ENCODE results near the gene WDR1.

The WDR1 gene

DNA sequence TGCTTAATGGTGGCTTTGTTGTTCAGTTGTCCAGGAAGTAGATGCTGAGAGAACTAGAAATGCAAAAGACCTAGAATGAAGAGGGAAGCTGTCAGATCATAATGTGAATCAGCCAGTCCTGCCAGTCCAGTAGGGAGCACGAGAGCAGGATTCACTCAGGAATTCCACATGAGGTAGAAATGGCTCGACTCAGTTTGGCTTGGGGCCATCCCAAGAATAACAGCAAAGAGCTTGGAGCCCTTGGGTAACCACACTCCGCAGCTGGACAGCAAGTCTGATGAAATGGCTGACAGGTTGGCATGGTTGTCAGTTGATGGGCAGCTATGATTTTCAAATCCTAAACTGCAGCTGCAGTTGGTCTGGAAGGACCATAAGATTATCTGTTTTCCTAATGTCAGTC lies 44.5 kb upstream of the WDR1 start:
- Histone ChIP-seq H3K4me1 (ENCODE audit: control insufficient read depth in 1 of 2, insufficient read depth in 1 of 2, low read depth in 1 of 2, low read length in 1 of 2) (peaks cover 24 to 26% of the 10 kb centered on the region in 2 experiments), H3K9me3 (no peaks in the 10 kb centered on the region), H3K27me3 (no peaks in the 10 kb centered on the region), H3K27ac (no peak overlapping the region), H3K36me3 (no peaks in the 10 kb centered on the region), H3K4me3 (ENCODE audit: low read depth in 1 of 2, low read length in 1 of 2) (no peak overlapping the region)
- TF ChIP-seq CTCF (IDR thresholded peaks at IDR 0.05) = no peak

DNA sequence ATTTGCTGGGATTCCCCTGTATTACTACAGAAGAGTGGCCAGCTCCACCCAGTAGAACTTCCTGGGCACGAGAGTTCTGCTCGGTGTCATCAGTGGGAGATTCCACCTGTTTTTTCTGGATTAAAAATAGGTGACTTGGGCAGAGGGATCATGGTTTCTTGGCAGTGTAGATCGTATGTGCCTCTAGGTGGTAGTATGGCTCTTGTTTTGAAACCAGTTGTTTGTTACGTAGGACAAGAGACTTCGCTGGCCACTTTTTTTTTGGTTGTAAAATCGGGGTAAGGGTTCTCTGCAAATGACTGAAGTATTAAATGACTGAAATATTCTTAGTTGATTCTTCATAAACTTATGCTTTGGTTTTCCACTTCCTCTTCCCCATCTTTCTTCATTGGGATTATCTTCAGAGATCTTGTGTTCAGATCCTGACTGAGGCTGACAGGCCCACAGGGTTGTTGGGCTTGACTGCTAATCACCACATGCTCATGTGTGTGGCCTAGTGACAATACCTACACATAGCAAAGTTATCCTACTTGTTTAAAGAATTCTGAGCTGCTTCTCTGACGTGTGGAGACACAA lies 43.8 kb upstream of the WDR1 start:
- Histone ChIP-seq H3K36me3 (no peaks in the 10 kb centered on the region), H3K9me3 (no peaks in the 10 kb centered on the region), H3K27ac (no peak overlapping the region), H3K4me3 (ENCODE audit: low read depth in 1 of 2, low read length in 1 of 2) (no peak overlapping the region), H3K4me1 (ENCODE audit: control insufficient read depth in 1 of 2, insufficient read depth in 1 of 2, low read depth in 1 of 2, low read length in 1 of 2) (peaks cover 28 to 31% of the 10 kb centered on the region in 2 experiments), H3K27me3 (no peaks in the 10 kb centered on the region)
- no peak for TF ChIP-seq CTCF (IDR thresholded peaks at IDR 0.05)

- TF ChIP-seq CTCF (IDR thresholded peaks at IDR 0.05) = no peak
- Histone ChIP-seq H3K27me3 (no peaks in the 10 kb centered on the region), H3K27ac (no peak overlapping the region)
Measured at GRCh38 chr4:10159671-10160070, 43.1 kb upstream of the WDR1 start.

GRCh38 chr4:10158333-10158942 lies 41.8 kb upstream of the WDR1 start:
- no peaks in the 10 kb centered on the region for H3K27me3 ChIP-seq
- H3K36me3 ChIP-seq = no peaks in the 10 kb centered on the region
- H3K4me1 ChIP-seq (ENCODE audit: control insufficient read depth in 1 of 2, insufficient read depth in 1 of 2, low read depth in 1 of 2, low read length in 1 of 2) = peaks cover 28 to 31% of the 10 kb centered on the region in 2 experiments
- no peak overlapping the region for H3K4me3 ChIP-seq (ENCODE audit: low read depth in 1 of 2, low read length in 1 of 2)
- no peak overlapping the region for H3K27ac ChIP-seq
- no peaks in the 10 kb centered on the region for H3K9me3 ChIP-seq
- no peak for TF ChIP-seq CTCF (IDR thresholded peaks at IDR 0.05)

More at GRCh38 chr4:10159671-10160070, 43.1 kb upstream of the WDR1 start:
- no peaks in the 10 kb centered on the region for H3K9me3 ChIP-seq
- H3K4me1 ChIP-seq (ENCODE audit: control insufficient read depth in 1 of 2, insufficient read depth in 1 of 2, low read depth in 1 of 2, low read length in 1 of 2) = peaks cover 28 to 31% of the 10 kb centered on the region in 2 experiments
- H3K4me3 ChIP-seq (ENCODE audit: low read depth in 1 of 2, low read length in 1 of 2) = no peak overlapping the region
- H3K36me3 ChIP-seq = no peaks in the 10 kb centered on the region

DNA sequence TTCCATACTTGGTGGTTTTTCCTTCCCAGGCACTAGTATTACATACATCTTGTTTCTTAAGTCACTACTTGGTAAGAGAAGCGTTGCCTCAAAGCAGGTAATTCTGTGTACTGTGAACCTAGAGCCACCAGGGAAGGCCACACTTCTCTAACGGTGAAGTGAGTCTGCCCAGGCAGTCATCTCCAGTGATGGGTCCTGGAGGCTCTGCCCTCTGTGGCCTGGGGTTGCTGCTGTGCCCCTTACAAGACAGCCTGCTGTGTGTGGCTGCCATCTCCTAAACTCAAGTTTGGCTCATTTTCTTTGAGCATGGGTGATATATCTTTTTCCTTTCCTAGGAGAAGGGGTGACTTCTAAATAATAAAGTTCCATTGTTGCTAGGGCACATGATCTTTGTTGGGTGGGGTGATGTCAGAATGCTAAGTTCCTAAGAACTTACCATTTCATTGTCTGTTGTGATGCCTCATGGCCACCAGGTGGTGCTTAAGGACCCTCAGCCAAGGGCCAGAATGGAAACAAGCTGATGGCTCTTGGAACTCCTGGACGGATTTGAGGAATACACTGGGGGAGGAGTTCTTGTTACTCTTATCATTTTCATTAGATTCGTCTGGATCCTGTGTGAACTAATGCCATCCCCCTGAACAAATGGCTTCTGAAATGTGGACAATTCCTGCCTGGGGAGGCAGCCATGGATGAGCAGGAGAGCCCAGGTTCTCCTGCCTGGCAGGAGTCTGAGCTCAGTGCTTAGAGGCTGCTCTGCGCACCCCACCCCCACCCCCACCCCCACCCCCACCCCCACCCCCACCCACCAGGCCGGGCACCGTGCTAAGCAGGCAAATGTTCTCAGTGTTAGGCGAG lies 41.1 kb upstream of the WDR1 start:
- H3K4me3 ChIP-seq (ENCODE audit: low read depth in 1 of 2, low read length in 1 of 2) = no peak overlapping the region
- no peaks in the 10 kb centered on the region for H3K27me3 ChIP-seq
- H3K27ac ChIP-seq = peak overlapping the region; percentile 60
- peak; percentile 86 for TF ChIP-seq CTCF (IDR thresholded peaks at IDR 0.05)
- H3K9me3 ChIP-seq = no peaks in the 10 kb centered on the region
- peaks cover 28 to 31% of the 10 kb centered on the region in 2 experiments for H3K4me1 ChIP-seq (ENCODE audit: control insufficient read depth in 1 of 2, insufficient read depth in 1 of 2, low read depth in 1 of 2, low read length in 1 of 2)
- H3K36me3 ChIP-seq = no peaks in the 10 kb centered on the region
